Measurements from ENCODE around the gene NRTN. TPM values are rescaled to one million over a fixed set of nuclear protein-coding genes. Genes with fewer than 3 reads are reported as not detected.
A peak's percentile ranks its signal among the peaks of the same experiment; 100 is the strongest.

The NRTN gene
- total and polyA plus RNA-seq, 2 of the 13 experiments (the other 11 are each of a cell fraction or from before 2014, with no cell fraction given): 4.1 to 5.3 TPM

DNA sequence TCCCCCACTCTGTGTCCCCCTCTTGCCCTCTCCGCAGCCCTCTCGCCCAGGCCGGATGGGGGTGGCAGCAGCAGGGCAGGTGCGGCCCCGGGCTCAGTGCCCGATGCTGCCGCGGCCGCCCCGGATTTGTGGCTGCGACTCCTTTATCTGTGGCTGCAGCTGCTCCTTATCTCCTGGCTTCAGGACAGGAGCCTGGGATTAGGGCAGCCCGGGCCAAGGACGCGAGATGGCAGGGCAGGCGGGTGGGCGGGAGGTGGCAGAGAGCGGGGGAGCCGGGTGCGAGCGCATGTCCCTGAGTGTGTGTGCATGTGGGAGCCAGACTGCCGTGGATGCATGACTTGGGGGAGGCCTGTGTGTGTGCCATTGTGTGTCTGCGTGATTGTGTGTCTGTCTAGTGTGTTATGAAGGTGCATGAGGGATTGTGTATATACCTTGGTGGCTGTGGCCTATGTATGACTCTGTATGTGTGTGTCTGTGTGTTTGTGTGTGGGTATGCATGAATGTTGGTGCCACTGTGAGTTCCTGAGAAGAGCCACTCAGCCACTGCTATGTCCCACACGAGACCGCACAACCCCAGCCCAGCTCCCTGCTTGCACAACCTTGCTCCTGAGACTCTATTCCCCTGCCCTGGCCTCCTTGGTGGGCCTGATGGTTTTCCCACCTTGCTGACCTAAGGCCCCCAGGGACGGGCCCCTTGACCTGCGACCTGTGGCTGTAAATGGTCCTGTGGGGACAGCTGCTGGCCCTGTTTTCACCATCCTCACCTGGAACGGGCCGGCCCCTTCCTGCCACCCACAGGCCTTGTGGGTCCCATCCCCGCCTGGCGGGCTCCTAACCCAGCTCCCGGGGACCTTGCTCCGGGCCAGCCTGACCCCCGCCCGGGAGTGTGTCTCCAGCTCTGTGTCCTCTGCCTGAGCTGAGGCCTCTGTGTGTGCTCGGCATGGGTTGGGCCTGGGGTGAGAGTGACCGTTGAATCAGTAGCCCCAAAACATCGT, 5.3 kb upstream of the NRTN start (continued):
- peak; percentile 59 for TF ChIP-seq MEF2D (CRISPR knock-in tag; IDR thresholded peaks at IDR 0.05)
- peak; percentile 66 for TF ChIP-seq HNRNPK (IDR thresholded peaks at IDR 0.05; ENCODE audit: low read depth, low read length, poor library complexity, severe bottlenecking)
- TF ChIP-seq, protein P1, sequence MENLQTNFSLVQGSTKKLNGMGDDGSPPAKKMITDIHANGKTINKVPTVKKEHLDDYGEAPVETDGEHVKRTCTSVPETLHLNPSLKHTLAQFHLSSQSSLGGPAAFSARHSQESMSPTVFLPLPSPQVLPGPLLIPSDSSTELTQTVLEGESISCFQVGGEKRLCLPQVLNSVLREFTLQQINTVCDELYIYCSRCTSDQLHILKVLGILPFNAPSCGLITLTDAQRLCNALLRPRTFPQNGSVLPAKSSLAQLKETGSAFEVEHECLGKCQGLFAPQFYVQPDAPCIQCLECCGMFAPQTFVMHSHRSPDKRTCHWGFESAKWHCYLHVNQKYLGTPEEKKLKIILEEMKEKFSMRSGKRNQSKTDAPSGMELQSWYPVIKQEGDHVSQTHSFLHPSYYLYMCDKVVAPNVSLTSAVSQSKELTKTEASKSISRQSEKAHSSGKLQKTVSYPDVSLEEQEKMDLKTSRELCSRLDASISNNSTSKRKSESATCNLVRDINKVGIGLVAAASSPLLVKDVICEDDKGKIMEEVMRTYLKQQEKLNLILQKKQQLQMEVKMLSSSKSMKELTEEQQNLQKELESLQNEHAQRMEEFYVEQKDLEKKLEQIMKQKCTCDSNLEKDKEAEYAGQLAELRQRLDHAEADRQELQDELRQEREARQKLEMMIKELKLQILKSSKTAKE (CRISPR knock-in tag; IDR thresholded peaks at IDR 0.05; ENCODE audit: borderline replicate concordance): peak; percentile 62; the same call in 1 of the 2 replicates
- no peak for TF ChIP-seq RFXANK (CRISPR knock-in tag; IDR thresholded peaks at IDR 0.05)
- TF ChIP-seq, protein P2, sequence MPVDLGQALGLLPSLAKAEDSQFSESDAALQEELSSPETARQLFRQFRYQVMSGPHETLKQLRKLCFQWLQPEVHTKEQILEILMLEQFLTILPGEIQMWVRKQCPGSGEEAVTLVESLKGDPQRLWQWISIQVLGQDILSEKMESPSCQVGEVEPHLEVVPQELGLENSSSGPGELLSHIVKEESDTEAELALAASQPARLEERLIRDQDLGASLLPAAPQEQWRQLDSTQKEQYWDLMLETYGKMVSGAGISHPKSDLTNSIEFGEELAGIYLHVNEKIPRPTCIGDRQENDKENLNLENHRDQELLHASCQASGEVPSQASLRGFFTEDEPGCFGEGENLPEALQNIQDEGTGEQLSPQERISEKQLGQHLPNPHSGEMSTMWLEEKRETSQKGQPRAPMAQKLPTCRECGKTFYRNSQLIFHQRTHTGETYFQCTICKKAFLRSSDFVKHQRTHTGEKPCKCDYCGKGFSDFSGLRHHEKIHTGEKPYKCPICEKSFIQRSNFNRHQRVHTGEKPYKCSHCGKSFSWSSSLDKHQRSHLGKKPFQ (CRISPR knock-in tag; IDR thresholded peaks at IDR 0.05; ENCODE audit: insufficient replicate concordance): no peak
- TF ChIP-seq ZNF430 (CRISPR knock-in tag; IDR thresholded peaks at IDR 0.05): peak; percentile 43; the same call in 1 of the 2 replicates
- peak; percentile 13; the same call in 1 of the 2 replicates for TF ChIP-seq MYC (CRISPR knock-in tag; IDR thresholded peaks at IDR 0.05; ENCODE audit: borderline replicate concordance)
- TF ChIP-seq ZFY (CRISPR knock-in tag; IDR thresholded peaks at IDR 0.05): peak; percentile 25
- no peak for TF ChIP-seq NCOA1 (CRISPR knock-in tag; IDR thresholded peaks at IDR 0.05)
- TF ChIP-seq ZNF138 (CRISPR knock-in tag; IDR thresholded peaks at IDR 0.05; ENCODE audit: low read depth): 0 out of 2 replicates have a peak, but pooled peaks have one; percentile 53
- peak; percentile 23; the same call in 1 of the 2 replicates for TF ChIP-seq ZNF563 (CRISPR knock-in tag; IDR thresholded peaks at IDR 0.05)
- TF ChIP-seq, protein P3, sequence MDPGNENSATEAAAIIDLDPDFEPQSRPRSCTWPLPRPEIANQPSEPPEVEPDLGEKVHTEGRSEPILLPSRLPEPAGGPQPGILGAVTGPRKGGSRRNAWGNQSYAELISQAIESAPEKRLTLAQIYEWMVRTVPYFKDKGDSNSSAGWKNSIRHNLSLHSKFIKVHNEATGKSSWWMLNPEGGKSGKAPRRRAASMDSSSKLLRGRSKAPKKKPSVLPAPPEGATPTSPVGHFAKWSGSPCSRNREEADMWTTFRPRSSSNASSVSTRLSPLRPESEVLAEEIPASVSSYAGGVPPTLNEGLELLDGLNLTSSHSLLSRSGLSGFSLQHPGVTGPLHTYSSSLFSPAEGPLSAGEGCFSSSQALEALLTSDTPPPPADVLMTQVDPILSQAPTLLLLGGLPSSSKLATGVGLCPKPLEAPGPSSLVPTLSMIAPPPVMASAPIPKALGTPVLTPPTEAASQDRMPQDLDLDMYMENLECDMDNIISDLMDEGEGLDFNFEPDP (CRISPR knock-in tag; conservative IDR thresholded peaks at IDR 0.05): no peak
- TF ChIP-seq RXRA (CRISPR knock-in tag; IDR thresholded peaks at IDR 0.05): no peak
- TF ChIP-seq RBM39 (IDR thresholded peaks at IDR 0.05; ENCODE audit: low read depth, low read length, poor library complexity, severe bottlenecking): peak; percentile 35
- TF ChIP-seq TARDBP (CRISPR knock-in tag; IDR thresholded peaks at IDR 0.05): peak; percentile 45; the same call in 1 of the 2 replicates
- TF ChIP-seq, protein P4, sequence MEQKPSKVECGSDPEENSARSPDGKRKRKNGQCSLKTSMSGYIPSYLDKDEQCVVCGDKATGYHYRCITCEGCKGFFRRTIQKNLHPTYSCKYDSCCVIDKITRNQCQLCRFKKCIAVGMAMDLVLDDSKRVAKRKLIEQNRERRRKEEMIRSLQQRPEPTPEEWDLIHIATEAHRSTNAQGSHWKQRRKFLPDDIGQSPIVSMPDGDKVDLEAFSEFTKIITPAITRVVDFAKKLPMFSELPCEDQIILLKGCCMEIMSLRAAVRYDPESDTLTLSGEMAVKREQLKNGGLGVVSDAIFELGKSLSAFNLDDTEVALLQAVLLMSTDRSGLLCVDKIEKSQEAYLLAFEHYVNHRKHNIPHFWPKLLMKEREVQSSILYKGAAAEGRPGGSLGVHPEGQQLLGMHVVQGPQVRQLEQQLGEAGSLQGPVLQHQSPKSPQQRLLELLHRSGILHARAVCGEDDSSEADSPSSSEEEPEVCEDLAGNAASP (CRISPR knock-in tag; IDR thresholded peaks at IDR 0.05; ENCODE audit: borderline replicate concordance): peak; percentile 67; the same call in 1 of the 2 replicates
- TF ChIP-seq, protein P5, sequence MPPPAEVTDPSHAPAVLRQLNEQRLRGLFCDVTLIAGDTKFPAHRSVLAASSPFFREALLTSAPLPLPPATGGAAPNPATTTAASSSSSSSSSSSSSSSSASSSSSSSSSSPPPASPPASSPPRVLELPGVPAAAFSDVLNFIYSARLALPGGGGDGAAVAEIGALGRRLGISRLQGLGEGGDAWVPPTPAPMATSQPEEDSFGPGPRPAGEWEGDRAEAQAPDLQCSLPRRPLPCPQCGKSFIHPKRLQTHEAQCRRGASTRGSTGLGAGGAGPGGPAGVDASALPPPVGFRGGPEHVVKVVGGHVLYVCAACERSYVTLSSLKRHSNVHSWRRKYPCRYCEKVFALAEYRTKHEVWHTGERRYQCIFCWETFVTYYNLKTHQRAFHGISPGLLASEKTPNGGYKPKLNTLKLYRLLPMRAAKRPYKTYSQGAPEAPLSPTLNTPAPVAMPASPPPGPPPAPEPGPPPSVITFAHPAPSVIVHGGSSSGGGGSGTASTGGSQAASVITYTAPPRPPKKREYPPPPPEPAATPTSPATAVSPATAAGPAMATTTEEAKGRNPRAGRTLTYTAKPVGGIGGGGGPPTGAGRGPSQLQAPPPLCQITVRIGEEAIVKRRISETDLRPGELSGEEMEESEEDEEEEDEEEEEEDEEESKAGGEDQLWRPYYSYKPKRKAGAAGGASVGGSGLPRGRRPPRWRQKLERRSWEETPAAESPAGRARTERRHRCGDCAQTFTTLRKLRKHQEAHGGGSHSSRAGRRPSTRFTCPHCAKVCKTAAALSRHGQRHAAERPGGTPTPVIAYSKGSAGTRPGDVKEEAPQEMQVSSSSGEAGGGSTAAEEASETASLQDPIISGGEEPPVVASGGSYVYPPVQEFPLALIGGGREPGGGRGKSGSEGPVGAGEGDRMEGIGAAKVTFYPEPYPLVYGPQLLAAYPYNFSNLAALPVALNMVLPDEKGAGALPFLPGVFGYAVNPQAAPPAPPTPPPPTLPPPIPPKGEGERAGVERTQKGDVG (CRISPR knock-in tag; IDR thresholded peaks at IDR 0.05; ENCODE audit: borderline replicate concordance): no peak
